Measurements from ENCODE around the gene UBC. TPM values are rescaled to one million over a fixed set of nuclear protein-coding genes. Genes with fewer than 3 reads are reported as not detected.
"Not testable (repeated sequence)": the region's sequence is repeated elsewhere in the genome, so short reads cannot be mapped to it uniquely, and the experiment has no call there.

UBC gene
- total RNA-seq, 1 donor from 2014 or later, result 1,235 TPM

- Mint-ChIP-seq H3K36me3 (ENCODE audit: low read depth) (peaks cover 24% of the 10 kb centered on the region), H3K27me3 (ENCODE audit: low read depth) (no peaks in the 10 kb centered on the region), H3K4me3 (ENCODE audit: unreplicated experiment) (peak overlapping the region; percentile 99), H3K9me3 (ENCODE audit: low read depth) (no peaks in the 10 kb centered on the region), H3K4me1 (ENCODE audit: low read depth) (peaks cover 79% of the 10 kb centered on the region), H3K27ac (ENCODE audit: unreplicated experiment) (peak overlapping the region; percentile 100)
- no peak for DNase-seq (ENCODE audit: low spot score)
- no peak for TF ChIP-seq CTCF (IDR thresholded peaks at IDR 0.05)
Measured at GRCh38 chr12:124916374-124917134, 2.1 kb upstream of the UBC start.

- Mint-ChIP-seq H3K4me1 (ENCODE audit: low read depth) (peaks cover 79% of the 10 kb centered on the region), H3K27ac (ENCODE audit: unreplicated experiment) (peak overlapping the region; percentile 100), H3K9me3 (ENCODE audit: low read depth) (no peaks in the 10 kb centered on the region), H3K27me3 (ENCODE audit: low read depth) (no peaks in the 10 kb centered on the region), H3K36me3 (ENCODE audit: low read depth) (peaks cover 33% of the 10 kb centered on the region), H3K4me3 (ENCODE audit: unreplicated experiment) (peak overlapping the region; percentile 99)
- no peak for TF ChIP-seq CTCF (IDR thresholded peaks at IDR 0.05)
- DNase-seq (ENCODE audit: low spot score), result no peak
Measured at GRCh38 chr12:124915239-124916236, 1.1 kb upstream of the UBC start.

- Mint-ChIP-seq H3K27me3 (ENCODE audit: low read depth) (no peaks in the 10 kb centered on the region), H3K4me1 (ENCODE audit: low read depth) (peaks cover 75% of the 10 kb centered on the region), H3K4me3 (ENCODE audit: unreplicated experiment) (peak overlapping the region; percentile 99), H3K9me3 (ENCODE audit: low read depth) (no peaks in the 10 kb centered on the region), H3K27ac (ENCODE audit: unreplicated experiment) (peak overlapping the region; percentile 100), H3K36me3 (ENCODE audit: low read depth) (peaks cover 36% of the 10 kb centered on the region)
- peak; percentile 95 for DNase-seq (ENCODE audit: low spot score)
- TF ChIP-seq CTCF (IDR thresholded peaks at IDR 0.05), result peak; percentile 75
Measured at GRCh38 chr12:124913474-124914391, 717 bp downstream of the UBC start.

- H3K4me3 Mint-ChIP-seq (ENCODE audit: unreplicated experiment), result peak overlapping the region; percentile 99
- H3K27ac Mint-ChIP-seq (ENCODE audit: unreplicated experiment), result peak overlapping the region; percentile 100
- H3K36me3 Mint-ChIP-seq (ENCODE audit: low read depth), result peaks cover 36% of the 10 kb centered on the region
Measured at GRCh38 chr12:124912529-124913287, 1.7 kb downstream of the UBC start.

GRCh38 chr12:124911521-124911920 lies 2.9 kb downstream of the UBC start:
- H3K9me3 Mint-ChIP-seq (ENCODE audit: low read depth); H3K27me3 Mint-ChIP-seq (ENCODE audit: low read depth); DNase-seq (ENCODE audit: low spot score): not testable (repeated sequence)
- Mint-ChIP-seq H3K27ac (ENCODE audit: unreplicated experiment) (peak overlapping the region; percentile 64), H3K4me1 (ENCODE audit: low read depth) (peaks cover 55% of the 10 kb centered on the region), H3K36me3 (ENCODE audit: low read depth) (peaks cover 36% of the 10 kb centered on the region), H3K4me3 (ENCODE audit: unreplicated experiment) (peak overlapping the region; percentile 67)

More at GRCh38 chr12:124912529-124913287, 1.7 kb downstream of the UBC start:
- DNase-seq (ENCODE audit: low spot score); H3K9me3 Mint-ChIP-seq (ENCODE audit: low read depth); H3K27me3 Mint-ChIP-seq (ENCODE audit: low read depth): not testable (repeated sequence)
- peaks cover 65% of the 10 kb centered on the region for H3K4me1 Mint-ChIP-seq (ENCODE audit: low read depth)

All from chondrocyte (in vitro differentiated cells).